Fibroblast of lung (primary cell): ENCODE data around the gene SOX13. TPM values are rescaled to one million over a fixed set of nuclear protein-coding genes. Genes with fewer than 3 reads are reported as not detected.

Source experiments
- DNase-seq, 2 donors: peaks; one replicate each; pipeline versions ENCODE4 v3.0.0 to v3.0.0-alpha.2; 2010; ENCODE audit warnings: low read depth in 2 of 2
- H2AFZ ChIP-seq: 2 replicates; pipeline ENCODE4 v1.5.1; 2012; ENCODE audit warnings: low read length, control low read depth, inconsistent platforms
- H3K27ac ChIP-seq: 2 replicates; pipeline ENCODE4 v1.5.1; 2011; ENCODE audit warnings: low read length, control low read depth; ENCODE audit not compliant: insufficient read depth
- H3K27me3 ChIP-seq: 2 replicates; pipeline ENCODE4 v1.5.1; 2011; ENCODE audit warnings: mild to moderate bottlenecking, low read length; ENCODE audit not compliant: control insufficient read depth, insufficient read depth
- H3K36me3 ChIP-seq: 2 replicates; pipeline ENCODE4 v1.5.1; 2011; ENCODE audit warnings: low read length; ENCODE audit not compliant: control insufficient read depth, insufficient read depth
- H3K4me1 ChIP-seq: 2 replicates; pipeline ENCODE4 v1.5.1; 2011; ENCODE audit warnings: low read length; ENCODE audit not compliant: control insufficient read depth, insufficient read depth; ENCODE audit errors: extremely low read depth
- H3K4me2 ChIP-seq: 2 replicates; pipeline ENCODE4 v1.5.1; 2011; ENCODE audit warnings: low read length, control low read depth; ENCODE audit not compliant: insufficient read depth; ENCODE audit errors: extremely low read depth
- H3K4me3 ChIP-seq, 4 experiments: fragments of 200-600 bp in 1 of 4; sonication (generic) in 1 of 4; replicated peaks in 1 of 4; 2 replicates each; pipeline ENCODE4 v1.5.1; 2011 to 2016; ENCODE audit warnings: low read length in 4 of 4, low read depth in 3 of 4, mild to moderate bottlenecking in 3 of 4, control low read depth in 2 of 4, inconsistent platforms in 1 of 4, mixed read lengths in 1 of 4; ENCODE audit not compliant: insufficient read depth in 1 of 4; ENCODE audit errors: control extremely low read depth in 1 of 4
- H3K79me2 ChIP-seq: 2 replicates; pipeline ENCODE4 v1.5.1; 2012; ENCODE audit warnings: mild to moderate bottlenecking, low read length, inconsistent platforms; ENCODE audit not compliant: control insufficient read depth, insufficient read depth
- H3K9ac ChIP-seq: 2 replicates; pipeline ENCODE4 v1.5.1; 2011; ENCODE audit warnings: mild to moderate bottlenecking, low read length, control low read depth; ENCODE audit not compliant: insufficient read depth
- H3K9me3 ChIP-seq: 2 replicates; pipeline ENCODE4 v1.5.1; 2012; ENCODE audit warnings: low read depth, low read length; ENCODE audit not compliant: control insufficient read depth, insufficient read depth
- H4K20me1 ChIP-seq: 2 replicates; pipeline ENCODE4 v1.5.1; 2011; ENCODE audit warnings: low read length; ENCODE audit not compliant: control insufficient read depth, insufficient read depth; ENCODE audit errors: extremely low read depth
- CTCF ChIP-seq, 2 donors: IDR thresholded peaks in 1 of 2; conservative IDR thresholded peaks in 1 of 2; 1 replicate in 1 of 2; 2 replicates in 1 of 2; pipeline ENCODE4 v1.5.1; 2011 to 2012; ENCODE audit warnings: low read length in 2 of 2, control low read depth in 1 of 2, inconsistent platforms in 1 of 2, low read depth in 1 of 2, mild to moderate bottlenecking in 1 of 2
- EZH2 ChIP-seq: IDR thresholded peaks from 2 replicates; pipeline ENCODE4 v1.5.1; 2012; ENCODE audit warnings: low read length, control low read depth, mild to moderate bottlenecking; ENCODE audit errors: missing control alignments
- polyA plus RNA-seq, 2 donors: library from polyadenylated mRNA; depleted of rRNA in 1 of 2; stranded (reverse) in 1 of 2; unstranded in 1 of 2; fragments of >200 nt; gene quantifications; 2 replicates each; pipeline ENCODE4 v1.2.1, GENCODE V29; 2011 to 2012; ENCODE audit warnings: missing spikeins in 1 of 2
- total RNA-seq: library from RNA; depleted of rRNA; stranded (reverse); fragments of >200 nt; gene quantifications from 2 replicates; pipeline ENCODE4 v1.2.1, GENCODE V29; 2014

The SOX13 gene
- total and polyA plus RNA-seq, 2 donors (not counting 1 experiment from before 2014, with no cell fraction given): 2.0 to 5.5 TPM

GRCh38 chr1:204029016-204029415 lies 43.9 kb upstream of the SOX13 start:
- peaks cover 17% of the 10 kb centered on the region for H3K27me3 ChIP-seq
- H3K4me1 ChIP-seq: no peaks in the 10 kb centered on the region
- H3K9me3 ChIP-seq: no peaks in the 10 kb centered on the region
- H3K79me2 ChIP-seq: no peaks in the 10 kb centered on the region
- TF ChIP-seq EZH2: no peak
- no peak for TF ChIP-seq CTCF (conservative IDR thresholded peaks at IDR 0.05 in 1 of 2, IDR thresholded peaks at IDR 0.05 in 1 of 2; ENCODE audit: low read depth in 1 of 2, low read length in 2 of 2)
- no peak overlapping the region for H3K27ac ChIP-seq
- H2AFZ ChIP-seq: no peak overlapping the region
- H3K9ac ChIP-seq: no peak overlapping the region
- H3K4me3 ChIP-seq: no peak overlapping the region
- no peak overlapping the region for H3K4me2 ChIP-seq
- DNase-seq: no peak
- no peaks in the 10 kb centered on the region for H4K20me1 ChIP-seq
- H3K36me3 ChIP-seq: no peaks in the 10 kb centered on the region

GRCh38 chr1:204031098-204031710 lies 41.7 kb upstream of the SOX13 start:
- Histone ChIP-seq H3K9ac (no peak overlapping the region), H3K36me3 (no peaks in the 10 kb centered on the region), H3K4me3 (no peak overlapping the region), H4K20me1 (no peaks in the 10 kb centered on the region), H3K27ac (no peak overlapping the region), H3K27me3 (peaks cover 6% of the 10 kb centered on the region), H3K4me2 (no peak overlapping the region), H3K4me1 (no peaks in the 10 kb centered on the region), H3K9me3 (no peaks in the 10 kb centered on the region), H2AFZ (no peak overlapping the region), H3K79me2 (no peaks in the 10 kb centered on the region)
- no peak for TF ChIP-seq EZH2
- TF ChIP-seq CTCF (conservative IDR thresholded peaks at IDR 0.05 in 1 of 2, IDR thresholded peaks at IDR 0.05 in 1 of 2; ENCODE audit: low read depth in 1 of 2, low read length in 2 of 2): no peak
- DNase-seq: peak in 1 of 2 donors; percentile 39

GRCh38 chr1:204032642-204033235 lies 40.2 kb upstream of the SOX13 start:
- H3K4me2 ChIP-seq: no peak overlapping the region
- no peak overlapping the region for H3K4me3 ChIP-seq
- H3K36me3 ChIP-seq: no peaks in the 10 kb centered on the region
- H3K9ac ChIP-seq: no peak overlapping the region
- H3K4me1 ChIP-seq: no peaks in the 10 kb centered on the region
- no peak overlapping the region for H2AFZ ChIP-seq
- DNase-seq: peak in 1 of 2 donors; percentile 3
- TF ChIP-seq CTCF (conservative IDR thresholded peaks at IDR 0.05 in 1 of 2, IDR thresholded peaks at IDR 0.05 in 1 of 2; ENCODE audit: low read depth in 1 of 2, low read length in 2 of 2) (no peak), EZH2 (no peak)
- no peaks in the 10 kb centered on the region for H3K9me3 ChIP-seq
- H3K27me3 ChIP-seq: peaks cover 1% of the 10 kb centered on the region
- H3K79me2 ChIP-seq: no peaks in the 10 kb centered on the region
- H3K27ac ChIP-seq: no peak overlapping the region
- H4K20me1 ChIP-seq: no peaks in the 10 kb centered on the region
